ENCODE results near the gene GPX8. TPM values are rescaled to one million over a fixed set of nuclear protein-coding genes. Genes with fewer than 3 reads are reported as not detected.

The GPX8 gene
- total RNA-seq, 3 donors from 2014 or later = 1.9 to 9.5 (median 8.6) TPM

DNA sequence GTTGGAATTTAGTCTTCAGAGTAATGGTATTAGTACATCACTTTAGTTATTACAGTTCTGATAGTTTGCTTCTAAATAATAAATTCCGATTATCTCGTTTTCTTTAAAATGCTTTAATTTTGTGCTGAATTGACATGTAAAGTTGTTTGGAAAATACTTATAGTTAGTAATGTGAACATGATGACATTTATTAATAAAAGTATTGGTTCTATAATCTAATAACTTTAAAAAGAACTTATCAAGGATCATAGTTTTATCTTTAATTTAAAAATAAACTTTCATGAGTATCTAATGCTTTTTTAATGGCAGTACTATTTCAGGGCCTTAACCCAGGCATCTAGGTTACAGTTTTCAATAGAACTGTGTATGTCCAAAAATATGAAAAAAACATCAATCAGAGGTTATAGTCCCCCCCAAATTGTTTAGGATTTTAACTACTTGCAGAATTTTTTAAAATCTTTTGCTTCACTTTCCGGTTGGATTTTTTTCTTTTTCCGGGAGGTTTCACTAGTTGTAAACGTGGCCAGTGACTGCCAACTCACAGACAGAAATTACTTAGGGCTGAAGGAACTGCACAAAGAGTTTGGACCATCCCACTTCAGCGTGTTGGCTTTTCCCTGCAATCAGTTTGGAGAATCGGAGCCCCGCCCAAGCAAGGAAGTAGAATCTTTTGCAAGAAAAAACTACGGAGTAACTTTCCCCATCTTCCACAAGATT is 680 bp downstream of the GPX8 start:
- no peak overlapping the region for H3K4me3 ChIP-seq
- peak in 2 of 3 donors; percentile 52 to 61 for DNase-seq
- no peaks in the 10 kb centered on the region for H3K4me1 ChIP-seq (ENCODE audit: low read depth)
- TF ChIP-seq, protein P1, sequence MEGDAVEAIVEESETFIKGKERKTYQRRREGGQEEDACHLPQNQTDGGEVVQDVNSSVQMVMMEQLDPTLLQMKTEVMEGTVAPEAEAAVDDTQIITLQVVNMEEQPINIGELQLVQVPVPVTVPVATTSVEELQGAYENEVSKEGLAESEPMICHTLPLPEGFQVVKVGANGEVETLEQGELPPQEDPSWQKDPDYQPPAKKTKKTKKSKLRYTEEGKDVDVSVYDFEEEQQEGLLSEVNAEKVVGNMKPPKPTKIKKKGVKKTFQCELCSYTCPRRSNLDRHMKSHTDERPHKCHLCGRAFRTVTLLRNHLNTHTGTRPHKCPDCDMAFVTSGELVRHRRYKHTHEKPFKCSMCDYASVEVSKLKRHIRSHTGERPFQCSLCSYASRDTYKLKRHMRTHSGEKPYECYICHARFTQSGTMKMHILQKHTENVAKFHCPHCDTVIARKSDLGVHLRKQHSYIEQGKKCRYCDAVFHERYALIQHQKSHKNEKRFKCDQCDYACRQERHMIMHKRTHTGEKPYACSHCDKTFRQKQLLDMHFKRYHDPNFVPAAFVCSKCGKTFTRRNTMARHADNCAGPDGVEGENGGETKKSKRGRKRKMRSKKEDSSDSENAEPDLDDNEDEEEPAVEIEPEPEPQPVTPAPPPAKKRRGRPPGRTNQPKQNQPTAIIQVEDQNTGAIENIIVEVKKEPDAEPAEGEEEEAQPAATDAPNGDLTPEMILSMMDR (IDR thresholded peaks at IDR 0.05) = no peak
- intact Hi-C loops (cut with DNase I, micrococcal nuclease) = no loop called here
- ATAC-seq = peak; percentile 91
- no peaks in the 10 kb centered on the region for H3K9me3 ChIP-seq
- H3K36me3 ChIP-seq (ENCODE audit: low read depth) = no peaks in the 10 kb centered on the region

DNA sequence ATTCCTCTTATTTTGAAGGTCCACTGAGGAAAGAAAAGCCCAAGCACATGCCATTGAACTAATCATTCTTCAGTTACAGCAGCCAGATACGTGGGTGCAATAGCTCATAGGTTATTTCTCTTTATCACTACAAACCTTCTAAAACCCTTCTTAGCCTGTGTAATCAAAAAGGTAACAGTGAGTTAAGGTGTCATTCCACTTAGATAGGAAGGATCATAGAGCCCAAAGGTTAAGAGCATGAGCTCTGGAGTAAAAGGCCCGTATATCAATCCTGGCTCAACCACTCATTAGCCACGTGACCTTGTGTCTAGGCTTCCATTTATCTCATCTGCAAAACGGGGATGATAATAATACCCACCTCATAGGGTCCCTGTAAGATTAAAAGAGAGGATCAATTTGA is 2.7 kb downstream of the GPX8 start:
- TF ChIP-seq, protein P1 (IDR thresholded peaks at IDR 0.05) = no peak
- H3K4me1 ChIP-seq (ENCODE audit: low read depth) = no peaks in the 10 kb centered on the region
- no peak overlapping the region for H3K4me3 ChIP-seq
- intact Hi-C loops (cut with DNase I, micrococcal nuclease) = no loop called here
- ATAC-seq = no peak
- DNase-seq = no peak
- no peaks in the 10 kb centered on the region for H3K36me3 ChIP-seq (ENCODE audit: low read depth)
- H3K9me3 ChIP-seq = no peaks in the 10 kb centered on the region

DNA sequence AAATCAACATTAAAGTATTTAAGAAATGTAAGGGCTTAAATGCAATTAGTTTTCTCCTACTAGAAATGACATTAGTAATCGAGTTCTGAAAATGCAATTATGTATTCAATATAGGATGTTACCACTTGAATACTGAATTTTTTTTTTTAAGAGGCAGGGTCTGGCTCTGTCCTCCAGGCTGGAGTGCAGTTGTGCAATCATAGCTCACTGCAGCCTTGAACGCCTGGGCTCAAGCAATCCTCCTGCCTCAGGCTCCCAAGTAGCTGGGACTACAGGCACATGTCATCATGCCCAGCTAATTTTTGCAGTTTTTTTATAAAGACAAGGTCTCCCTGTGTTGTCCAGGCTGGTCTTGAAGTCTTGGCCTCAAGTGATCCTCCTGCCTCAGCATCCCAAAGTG is 11.5 kb downstream of the GPX8 start:
- DNase-seq (no peak), ATAC-seq (no peak)
- TF ChIP-seq, protein P1 (IDR thresholded peaks at IDR 0.05) = no peak
- Histone ChIP-seq H3K9me3 (no peaks in the 10 kb centered on the region), H3K4me3 (no peak overlapping the region), H3K4me1 (ENCODE audit: low read depth) (peaks cover 23% of the 10 kb centered on the region), H3K36me3 (ENCODE audit: low read depth) (no peaks in the 10 kb centered on the region)
- intact Hi-C loops (cut with DNase I, micrococcal nuclease) = loop anchor here (5.0 to 10.0 kb wide), 2 partner anchors 53 to 56 kb away; partner anchors contain the start of gene MCIDAS (in 2 of the 2)

DNA sequence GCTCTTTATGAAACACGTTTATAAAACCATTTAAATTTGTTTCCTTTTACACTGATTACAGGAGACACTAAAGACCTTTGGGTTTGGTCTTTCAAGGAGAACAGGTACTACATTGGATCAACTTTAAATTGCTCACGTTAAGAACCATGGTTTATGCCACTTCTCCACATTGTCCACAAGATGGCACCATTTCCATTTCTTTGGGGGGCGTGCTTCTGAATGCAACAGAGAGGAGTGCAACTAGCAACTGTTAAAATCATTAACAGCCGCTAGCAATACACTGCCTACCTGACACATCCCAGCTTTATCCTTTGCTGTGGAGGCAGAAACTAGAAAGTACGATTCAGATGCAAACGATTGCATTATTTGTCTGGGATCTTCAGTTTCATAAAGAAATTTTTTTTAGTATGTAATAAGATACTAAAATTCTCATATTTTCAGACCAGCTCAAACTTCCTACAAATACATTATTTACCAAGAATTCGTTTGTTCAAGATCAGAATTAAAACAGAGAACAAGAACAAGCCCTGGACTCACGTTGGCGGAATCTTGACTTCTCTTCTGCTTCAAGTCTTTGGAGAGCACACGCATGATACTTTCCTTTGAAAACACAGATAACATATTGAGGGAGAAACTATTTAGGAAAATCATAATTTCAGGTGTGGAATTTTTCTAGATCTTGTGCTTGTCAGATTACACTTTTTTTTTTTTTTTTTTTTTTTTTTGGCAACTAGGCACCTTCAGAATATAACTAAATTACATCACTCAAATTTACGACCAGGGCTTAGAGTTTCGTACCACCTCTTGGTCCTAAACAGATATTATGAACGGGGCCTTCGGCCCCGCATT is 12.3 kb downstream of the GPX8 start:
- H3K4me3 ChIP-seq = no peak overlapping the region
- intact Hi-C loops (cut with DNase I, micrococcal nuclease) = loop anchor here (5.0 to 10.0 kb wide), 2 partner anchors 53 to 55 kb away; partner anchors contain the start of gene MCIDAS (in 2 of the 2)
- H3K9me3 ChIP-seq = no peaks in the 10 kb centered on the region
- H3K36me3 ChIP-seq (ENCODE audit: low read depth) = no peaks in the 10 kb centered on the region
- peak in 1 of 3 donors; percentile 41 for DNase-seq
- peak; percentile 71 for ATAC-seq
- H3K4me1 ChIP-seq (ENCODE audit: low read depth) = peaks cover 27% of the 10 kb centered on the region
- TF ChIP-seq, protein P1 (IDR thresholded peaks at IDR 0.05) = peak; percentile 56

DNA sequence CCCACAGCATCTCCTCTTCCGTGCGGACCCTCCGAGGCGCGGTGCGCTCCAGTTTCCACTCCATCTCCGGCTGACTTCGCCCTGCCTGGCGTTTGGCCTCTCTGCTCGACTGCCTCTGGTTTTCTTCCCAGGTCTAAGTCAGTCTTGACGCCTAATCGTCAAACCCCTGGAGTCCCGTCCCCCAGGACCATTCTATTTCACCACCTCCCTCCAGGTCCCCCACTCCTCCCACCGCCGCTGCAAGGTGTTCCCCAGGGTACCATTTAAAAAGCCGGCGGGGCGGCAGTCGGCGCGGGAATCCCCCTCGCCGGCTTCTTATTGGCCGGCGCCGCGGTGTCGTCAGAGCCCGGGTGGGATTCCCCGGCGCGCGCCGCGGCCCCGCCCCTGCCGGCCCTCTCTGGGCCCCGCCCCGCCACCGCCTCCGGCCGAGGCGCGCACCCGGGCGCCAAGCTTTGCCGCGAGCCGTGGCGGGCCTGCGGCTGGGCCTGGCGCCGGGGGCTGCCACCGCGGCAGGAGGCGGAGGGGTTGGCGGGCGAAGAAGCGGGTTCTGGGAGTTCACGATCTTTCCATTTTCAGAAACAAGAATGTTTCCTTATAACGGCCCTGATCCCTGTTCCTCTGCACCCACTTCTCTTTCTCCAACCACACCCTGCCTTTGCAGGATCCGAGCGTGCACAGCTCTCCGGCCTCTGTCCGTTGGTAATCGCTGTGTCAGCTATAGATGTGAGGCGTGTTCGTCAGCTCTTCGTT is 13.1 kb downstream of the GPX8 start, which contains the start of gene CDC20B:
CDC20B (minus strand) TSS at position 241 of the 750 bp plus-strand sequence; CDS start at position 64, 177 bp downstream.
- H3K4me1 ChIP-seq (ENCODE audit: low read depth) = peaks cover 27% of the 10 kb centered on the region
- intact Hi-C loops (cut with DNase I, micrococcal nuclease) = loop anchor here (5.0 to 10.0 kb wide), 2 partner anchors 52 to 54 kb away; partner anchors contain the start of gene MCIDAS (in 2 of the 2)
- H3K36me3 ChIP-seq (ENCODE audit: low read depth) = no peaks in the 10 kb centered on the region
- no peak within 1 kb of the TSS for H3K4me3 ChIP-seq
- H3K9me3 ChIP-seq = no peaks in the 10 kb centered on the region
- TF ChIP-seq, protein P1 (IDR thresholded peaks at IDR 0.05) = no peak
- peak; percentile 88 for ATAC-seq
- peak; percentile 77 to 81 (median 80) for DNase-seq
